GM23248 (cell line): ENCODE results near the gene GPR35.
"Not testable (repeated sequence)": the region's sequence is repeated elsewhere in the genome, so short reads cannot be mapped to it uniquely, and the experiment has no call there.

ENCODE experiments used
- EZH2 ChIP-seq: fragments of 200-600 bp; sonication (generic); IDR thresholded peaks from 2 replicates; pipeline ENCODE4 v1.6.1; 2018; ENCODE audit warnings: antibody characterized with exemption, mild to moderate bottlenecking; ENCODE audit not compliant: insufficient read depth, poor library complexity, severe bottlenecking
- EZH2phosphoT487 ChIP-seq: fragments of 200-600 bp; sonication (generic); IDR thresholded peaks from 2 replicates; pipeline ENCODE4 v1.6.1; 2018; ENCODE audit warnings: antibody characterized with exemption, moderate library complexity, mild to moderate bottlenecking, low read depth; ENCODE audit not compliant: insufficient read depth

- TF ChIP-seq EZH2, EZH2phosphoT487: not testable (repeated sequence)
These were observed 50.1 kb downstream of the GPR35 start for GRCh38 chr2:240675345-240675744.
